ENCODE data around the gene DELE1. TPM values are rescaled to one million over a fixed set of nuclear protein-coding genes. Genes with fewer than 3 reads are reported as not detected.

Gene DELE1
- total and polyA plus RNA-seq, 11 donors = 56.8 to 174 (median 95.0) TPM

GRCh38 chr5:141879426-141879759, 44.3 kb upstream of the DELE1 start:
- no peaks in the 10 kb centered on the region for H3K36me3 ChIP-seq
- H3K27me3 ChIP-seq = peaks cover 3 to 91% (median 32%) of the 10 kb centered on the region in 9 donors
- peaks cover 0 to 83% (median 57%) of the 10 kb centered on the region in 12 donors for H3K4me1 ChIP-seq
- peak overlapping the region in 2 of 12 donors; percentile 70 to 82 for H3K4me3 ChIP-seq
- WGBS, 4 donors = 0 to 2% (median 1%) methylated on average over 2 of the region's 2 CpGs
- TF ChIP-seq CTCF (IDR thresholded peaks at IDR 0.05) (no peak), POLR2A (IDR thresholded peaks at IDR 0.05) (no peak)
- DNase-seq = no peak
- ATAC-seq = no peak
- H3K9me3 ChIP-seq = no peaks in the 10 kb centered on the region
- intact Hi-C loops (cut with DNase I) = loop anchor here (1.0 to 10.0 kb wide), 16 partner anchors 31 to 187 kb away; no protein-coding TSS in a partner anchor
- peak overlapping the region; percentile 10 to 94 (median 84) for H3K27ac ChIP-seq

- no peaks in the 10 kb centered on the region for H3K9me3 ChIP-seq
- no peaks in the 10 kb centered on the region for H3K36me3 ChIP-seq
- no peak for DNase-seq
- no peak overlapping the region for H3K4me3 ChIP-seq
- WGBS, 4 donors = 22 to 39% (median 28%) methylated on average over 7 of the region's 7 CpGs
- ATAC-seq = no peak
- peaks cover 3 to 91% (median 35%) of the 10 kb centered on the region in 9 donors for H3K27me3 ChIP-seq
- intact Hi-C loops (cut with DNase I) = loop anchor here (1.0 to 10.0 kb wide), 22 partner anchors 31 to 187 kb away; partner anchors contain the start of genes PCDH12 (in 7 of the 10) and DELE1 (in 4 of the 10)
- TF ChIP-seq CTCF (IDR thresholded peaks at IDR 0.05) (no peak), POLR2A (IDR thresholded peaks at IDR 0.05) (no peak)
- H3K27ac ChIP-seq = peak overlapping the region; percentile 10 to 94 (median 84)
- peaks cover 0 to 79% (median 57%) of the 10 kb centered on the region in 12 donors for H3K4me1 ChIP-seq
Measured at GRCh38 chr5:141879941-141880738, 43.5 kb upstream of the DELE1 start.

- Histone ChIP-seq H3K4me3 (no peak overlapping the region), H3K4me1 (peaks cover 0 to 69% (median 53%) of the 10 kb centered on the region in 12 donors), H3K27ac (peak overlapping the region; percentile 34 to 94 (median 86)), H3K9me3 (no peaks in the 10 kb centered on the region), H3K36me3 (no peaks in the 10 kb centered on the region), H3K27me3 (peaks cover 3 to 86% (median 36%) of the 10 kb centered on the region in 9 donors)
- ATAC-seq (peak; percentile 33 to 66 (median 59)), DNase-seq (peak in 4 of 5 donors; percentile 54 to 83 (median 66))
- intact Hi-C loops (cut with DNase I) = loop anchor here (2.0 to 5.0 kb wide), 9 partner anchors 41 to 180 kb away; partner anchors contain the start of genes PCDH12 (in 7 of the 10) and DELE1 (in 4 of the 10)
- no peak for TF ChIP-seq CTCF (IDR thresholded peaks at IDR 0.05)
- peak in 1 of 2 donors; percentile 27 for TF ChIP-seq POLR2A (IDR thresholded peaks at IDR 0.05)
- WGBS, 4 donors = 31 to 38% (median 32%) methylated on average over 8 of the region's 8 CpGs
Measured at GRCh38 chr5:141880961-141881801, 42.5 kb upstream of the DELE1 start.

Measured in heart left ventricle (tissue), 16 donors.